Neutrophil (primary cell): ENCODE measurements around the gene CXorf49B.

ENCODE experiments used
- H3K27ac ChIP-seq: fragments of 200-600 bp; sonication (generic); 2 replicates; pipeline ENCODE4 v1.5.1; 2016; ENCODE audit warnings: mild to moderate bottlenecking, moderate library complexity
- H3K27me3 ChIP-seq: fragments of 200-600 bp; sonication (generic); 2 replicates; pipeline ENCODE4 v1.6.0; 2016; ENCODE audit warnings: mild to moderate bottlenecking
- H3K36me3 ChIP-seq: fragments of 200-600 bp; sonication (generic); 2 replicates; pipeline ENCODE4 v1.5.1; 2017
- H3K4me1 ChIP-seq, 2 experiments: fragments of 200-600 bp in 1 of 2; sonication (generic) in 1 of 2; 1 replicate in 1 of 2; 2 replicates in 1 of 2; pipeline versions ENCODE4 v1.5.1 to v1.6.1; 2013 to 2016; ENCODE audit warnings: low read depth in 1 of 2, low read length in 1 of 2, mild to moderate bottlenecking in 1 of 2, moderate library complexity in 1 of 2; ENCODE audit not compliant: control insufficient read depth in 1 of 2, insufficient read depth in 1 of 2
- H3K4me3 ChIP-seq, 2 experiments: fragments of 200-600 bp in 1 of 2; sonication (generic) in 1 of 2; 1 replicate in 1 of 2; 2 replicates in 1 of 2; pipeline ENCODE4 v1.5.1; 2013 to 2016; ENCODE audit warnings: low read depth in 1 of 2, low read length in 1 of 2, mild to moderate bottlenecking in 1 of 2, moderate library complexity in 1 of 2
- H3K9me3 ChIP-seq: fragments of 200-600 bp; sonication (generic); 2 replicates; pipeline ENCODE4 v1.5.1; 2016
- CTCF ChIP-seq: fragments of 200-600 bp; sonication (generic); IDR thresholded peaks from 2 replicates; pipeline ENCODE4 v1.5.1; 2016; ENCODE audit warnings: antibody characterized with exemption

CXorf49B gene

GRCh38 chrX:71815906-71816156 lies 52.7 kb downstream of the CXorf49B start:
- TF ChIP-seq CTCF = no peak
- H3K27ac ChIP-seq = no peak overlapping the region
- H3K4me3 ChIP-seq = no peak overlapping the region
- H3K4me1 ChIP-seq = no peaks in the 10 kb centered on the region
- H3K36me3 ChIP-seq = no peaks in the 10 kb centered on the region
- no peaks in the 10 kb centered on the region for H3K27me3 ChIP-seq
- H3K9me3 ChIP-seq = no peaks in the 10 kb centered on the region
